VCaP (cell line): ENCODE results near the gene KIAA0319L.

Experiments used
- H3K27ac ChIP-seq: fragments of 450-650 bp; 2 replicates; pipeline ENCODE4 v1.5.1; 2017
- TF ChIP-seq, protein P1 (sequence below): fragments of 450-650 bp; conservative IDR thresholded peaks from 2 replicates; pipeline ENCODE4 v1.5.1; 2017; ENCODE audit warnings: mild to moderate bottlenecking, moderate library complexity

KIAA0319L gene

DNA sequence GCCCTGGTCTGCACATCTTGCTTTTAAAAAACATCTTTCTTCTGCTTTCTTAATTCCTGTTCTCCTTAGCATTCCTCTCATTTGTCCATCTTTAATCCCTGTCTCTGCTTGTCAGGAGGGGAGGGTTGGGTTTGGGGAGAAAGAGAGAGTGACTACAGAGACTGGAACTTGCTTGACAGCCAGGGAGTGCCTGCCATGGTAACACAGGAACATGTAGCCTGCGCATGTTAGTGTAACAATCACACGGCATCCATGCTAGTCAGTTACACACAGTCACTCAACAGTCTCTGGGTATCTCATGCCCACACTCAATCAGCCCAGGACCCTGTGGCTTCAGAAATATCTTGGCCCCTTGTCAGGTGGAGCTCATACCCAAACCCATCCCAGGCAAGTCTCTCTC is 15.1 kb upstream of the KIAA0319L start:
- H3K27ac ChIP-seq: peak overlapping the region; percentile 77; the same call in 1 of the 2 replicates
- TF ChIP-seq, protein P1, sequence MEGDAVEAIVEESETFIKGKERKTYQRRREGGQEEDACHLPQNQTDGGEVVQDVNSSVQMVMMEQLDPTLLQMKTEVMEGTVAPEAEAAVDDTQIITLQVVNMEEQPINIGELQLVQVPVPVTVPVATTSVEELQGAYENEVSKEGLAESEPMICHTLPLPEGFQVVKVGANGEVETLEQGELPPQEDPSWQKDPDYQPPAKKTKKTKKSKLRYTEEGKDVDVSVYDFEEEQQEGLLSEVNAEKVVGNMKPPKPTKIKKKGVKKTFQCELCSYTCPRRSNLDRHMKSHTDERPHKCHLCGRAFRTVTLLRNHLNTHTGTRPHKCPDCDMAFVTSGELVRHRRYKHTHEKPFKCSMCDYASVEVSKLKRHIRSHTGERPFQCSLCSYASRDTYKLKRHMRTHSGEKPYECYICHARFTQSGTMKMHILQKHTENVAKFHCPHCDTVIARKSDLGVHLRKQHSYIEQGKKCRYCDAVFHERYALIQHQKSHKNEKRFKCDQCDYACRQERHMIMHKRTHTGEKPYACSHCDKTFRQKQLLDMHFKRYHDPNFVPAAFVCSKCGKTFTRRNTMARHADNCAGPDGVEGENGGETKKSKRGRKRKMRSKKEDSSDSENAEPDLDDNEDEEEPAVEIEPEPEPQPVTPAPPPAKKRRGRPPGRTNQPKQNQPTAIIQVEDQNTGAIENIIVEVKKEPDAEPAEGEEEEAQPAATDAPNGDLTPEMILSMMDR: no peak

DNA sequence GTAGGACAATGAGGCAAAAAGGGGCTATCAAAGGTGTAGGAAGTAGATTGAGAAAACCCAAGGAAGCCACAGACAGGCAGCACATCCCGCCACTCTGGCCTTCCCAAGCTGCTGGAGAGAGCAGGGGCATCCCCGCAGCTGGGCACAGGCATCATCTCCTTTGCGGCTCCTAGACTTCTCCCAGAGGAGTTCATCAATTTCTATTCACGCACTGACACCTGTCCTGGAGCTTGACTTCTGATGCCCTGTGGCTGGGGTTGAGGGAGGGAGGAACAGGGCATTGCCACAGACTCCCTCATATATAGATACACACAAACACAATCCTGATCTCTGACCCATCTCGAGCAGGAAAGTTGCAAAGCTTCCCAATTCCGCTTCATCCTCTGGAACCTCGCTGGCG is 14.1 kb upstream of the KIAA0319L start:
- TF ChIP-seq, protein P1: no peak
- H3K27ac ChIP-seq: no peak overlapping the region

DNA sequence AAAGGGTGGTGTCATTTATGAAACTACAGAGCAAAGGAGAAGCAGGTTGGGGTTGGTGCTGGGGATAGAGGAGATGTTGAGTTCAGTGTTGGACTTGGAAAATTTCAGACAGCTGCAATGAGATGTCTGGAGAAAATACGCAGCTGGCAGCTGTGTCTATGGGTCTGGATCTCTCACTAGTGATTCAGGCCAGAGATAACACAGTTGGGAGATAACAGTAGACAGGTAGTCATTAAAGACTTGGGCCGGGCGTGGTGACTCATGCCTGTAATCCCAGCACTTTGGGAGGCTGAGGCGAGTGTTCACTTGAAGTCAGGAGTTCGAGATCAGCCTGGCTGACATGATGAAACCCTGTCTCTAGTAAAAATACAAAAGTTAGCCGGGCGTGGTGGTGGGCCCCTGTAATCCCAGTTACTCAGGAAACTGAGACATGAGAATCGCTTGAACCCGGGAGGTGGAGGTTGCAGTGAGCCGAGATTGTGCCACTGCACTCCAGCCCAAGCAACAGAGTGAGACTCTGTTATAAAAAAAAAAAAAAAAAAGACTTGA is 13.5 kb upstream of the KIAA0319L start:
- TF ChIP-seq, protein P1: no peak
- H3K27ac ChIP-seq: no peak overlapping the region

DNA sequence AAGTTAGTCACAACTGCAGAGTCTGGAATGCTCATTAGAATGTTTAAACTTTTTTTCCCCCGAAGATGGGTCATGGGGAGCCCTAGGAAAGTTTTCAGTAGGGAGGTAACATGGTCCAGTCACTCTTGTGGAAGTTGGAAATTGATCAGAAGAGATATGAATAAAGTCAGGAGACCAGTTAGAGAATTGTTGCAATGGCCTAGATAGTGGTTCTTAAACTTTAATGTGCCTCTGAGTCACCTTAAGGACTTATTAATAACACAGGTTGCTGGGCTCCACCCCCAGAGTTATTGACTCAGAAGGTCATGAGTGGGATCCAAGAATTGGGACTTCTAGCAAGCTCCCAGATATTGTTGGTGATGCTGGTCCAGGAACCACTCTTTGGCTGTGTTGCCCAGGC is 12.7 kb upstream of the KIAA0319L start:
- H3K27ac ChIP-seq: no peak overlapping the region
- TF ChIP-seq, protein P1: no peak

DNA sequence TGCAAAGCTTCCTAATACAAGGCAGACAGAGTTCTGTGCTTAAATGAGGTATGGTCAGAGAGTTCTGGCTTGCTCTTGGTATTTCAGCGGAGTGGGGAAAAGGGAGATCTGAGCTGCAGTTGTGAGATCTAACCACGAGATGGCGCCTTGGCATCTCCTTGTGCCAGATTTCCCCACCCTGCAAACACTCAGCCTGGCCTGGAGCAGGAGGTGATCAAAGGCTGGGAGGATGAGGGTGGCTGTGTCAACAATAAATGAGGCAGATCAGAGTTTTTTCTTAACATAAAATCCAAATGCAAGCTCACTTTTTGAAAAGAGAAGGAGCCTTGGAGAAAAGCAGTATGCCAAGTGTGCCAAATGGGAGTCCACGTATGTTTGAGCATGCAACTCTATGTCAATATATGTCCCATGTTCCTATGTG is 11.8 kb upstream of the KIAA0319L start:
- no peak overlapping the region for H3K27ac ChIP-seq
- TF ChIP-seq, protein P1: peak; percentile 91

DNA sequence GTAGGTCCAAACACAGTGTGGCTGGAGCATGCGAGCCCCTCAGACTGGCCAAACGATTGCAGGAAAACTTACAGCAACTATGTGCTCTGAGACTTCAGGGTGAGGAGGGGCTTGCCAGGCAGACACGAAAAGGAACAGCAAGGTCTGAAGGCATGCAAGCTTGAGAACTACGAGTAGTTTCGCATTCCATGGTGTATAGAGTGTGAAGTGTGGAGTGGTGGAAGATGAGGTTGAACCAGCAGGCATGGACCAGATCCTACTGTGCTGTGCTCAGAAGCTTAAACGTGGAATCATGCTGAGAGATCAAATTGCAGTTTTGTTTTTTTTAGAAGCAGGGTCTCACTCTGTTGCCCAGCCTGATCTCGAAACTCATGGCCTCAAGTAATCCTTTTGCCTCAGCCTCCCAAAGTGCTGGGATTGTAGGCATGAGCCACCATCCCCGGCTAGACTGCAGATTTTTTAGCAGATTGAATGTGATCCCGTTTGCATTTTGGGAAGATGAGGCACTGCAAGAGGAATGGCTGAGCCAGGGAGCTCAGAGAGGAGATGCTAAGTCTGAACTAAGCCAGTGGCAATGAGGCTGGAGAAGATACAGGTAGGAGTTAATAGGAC is 10.8 kb upstream of the KIAA0319L start:
- H3K27ac ChIP-seq: no peak overlapping the region
- TF ChIP-seq, protein P1: no peak

DNA sequence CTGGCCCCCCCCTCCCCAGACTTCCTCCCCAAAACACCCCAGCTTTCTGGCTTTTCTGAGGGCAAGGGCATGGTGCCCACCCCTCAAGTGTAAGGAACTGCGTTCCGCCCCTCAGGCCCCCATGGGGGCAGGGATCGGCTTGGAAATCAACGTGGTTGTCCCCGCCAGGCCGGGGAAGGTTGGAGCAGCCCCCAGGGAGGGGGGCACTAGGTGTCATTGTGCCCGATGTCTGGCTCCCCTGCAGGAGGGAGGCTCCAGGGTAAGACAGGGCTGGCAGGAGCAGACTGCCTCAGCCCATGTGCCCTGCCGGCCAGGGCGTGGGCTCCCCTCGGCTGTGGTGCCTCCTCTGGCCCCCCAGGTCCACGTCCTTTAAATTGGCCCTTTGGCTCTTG is 8.5 kb upstream of the KIAA0319L start:
- TF ChIP-seq, protein P1: no peak
- H3K27ac ChIP-seq: no peak overlapping the region
